Non-pigmented ciliary epithelial cell (primary cell): ENCODE data around the gene RPS6KA4.
"Not testable (repeated sequence)": the region's sequence is repeated elsewhere in the genome, so short reads cannot be mapped to it uniquely, and the experiment has no call there.

Experiments
- DNase-seq: peaks from one replicate; pipeline ENCODE4 v3.0.0-alpha.2; 2010; ENCODE audit warnings: low read depth

RPS6KA4 gene

GRCh38 chr11:64358907-64359711, at the start of gene RPS6KA4:
TSS of gene RPS6KA4 (plus strand) at chr11:64359162. CDS start at chr11:64359236, 74 bp downstream.
- DNase-seq = no peak

DNA sequence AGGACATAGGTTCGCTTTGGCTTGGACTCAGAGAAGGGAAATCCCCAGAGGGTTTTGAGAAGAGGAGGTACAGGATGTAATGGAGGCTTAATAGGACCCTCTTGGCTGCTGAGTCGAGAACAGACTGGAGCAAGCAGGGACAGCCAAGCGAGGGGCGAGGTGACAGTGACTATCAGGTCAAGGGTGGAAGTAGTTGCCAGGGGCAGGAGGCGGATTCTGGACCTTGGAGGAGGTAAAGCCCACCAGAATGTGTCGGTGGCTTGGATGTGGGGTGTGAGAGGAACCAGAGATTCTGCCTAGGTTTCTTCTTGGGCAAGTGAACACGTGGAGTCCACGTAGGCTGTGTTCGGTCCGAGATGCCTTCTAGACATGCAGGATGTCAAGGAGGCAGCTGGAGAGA, 46.0 kb upstream of the RPS6KA4 start:
- no peak for DNase-seq

GRCh38 chr11:64313491-64314145, 45.3 kb upstream of the RPS6KA4 start:
- DNase-seq = no peak

DNA sequence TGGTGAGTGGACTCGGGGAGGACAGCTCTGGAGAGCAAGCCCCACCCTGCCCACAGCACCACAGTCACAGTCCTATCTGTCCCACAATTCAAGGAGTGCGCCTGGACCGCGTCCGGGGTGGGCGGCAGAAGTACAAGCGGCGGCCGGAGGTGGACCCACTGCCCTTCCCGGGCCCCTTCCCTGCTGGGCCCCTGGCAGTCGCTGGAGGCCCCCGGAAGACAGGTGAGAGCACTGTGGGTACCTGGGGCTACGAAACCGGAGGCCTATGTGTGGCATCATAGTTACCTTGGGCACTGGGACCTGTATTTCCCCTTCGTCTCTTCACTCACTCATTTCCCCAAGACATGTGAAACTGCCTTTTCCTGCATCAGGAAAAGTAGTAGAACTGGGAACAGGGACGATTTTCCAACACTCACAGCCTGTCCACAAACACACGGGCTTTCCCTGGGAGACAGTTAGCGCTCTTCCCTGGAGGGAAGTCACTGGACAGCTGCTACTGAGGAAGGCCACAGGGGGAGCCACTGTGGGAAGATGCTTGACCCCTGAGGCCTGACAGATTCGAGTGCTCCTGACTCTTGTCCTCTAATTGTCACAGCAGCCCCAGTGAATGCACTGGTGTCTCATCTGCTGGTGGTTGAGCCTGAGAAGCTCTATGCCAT, 44.7 kb upstream of the RPS6KA4 start:
- no peak for DNase-seq

DNA sequence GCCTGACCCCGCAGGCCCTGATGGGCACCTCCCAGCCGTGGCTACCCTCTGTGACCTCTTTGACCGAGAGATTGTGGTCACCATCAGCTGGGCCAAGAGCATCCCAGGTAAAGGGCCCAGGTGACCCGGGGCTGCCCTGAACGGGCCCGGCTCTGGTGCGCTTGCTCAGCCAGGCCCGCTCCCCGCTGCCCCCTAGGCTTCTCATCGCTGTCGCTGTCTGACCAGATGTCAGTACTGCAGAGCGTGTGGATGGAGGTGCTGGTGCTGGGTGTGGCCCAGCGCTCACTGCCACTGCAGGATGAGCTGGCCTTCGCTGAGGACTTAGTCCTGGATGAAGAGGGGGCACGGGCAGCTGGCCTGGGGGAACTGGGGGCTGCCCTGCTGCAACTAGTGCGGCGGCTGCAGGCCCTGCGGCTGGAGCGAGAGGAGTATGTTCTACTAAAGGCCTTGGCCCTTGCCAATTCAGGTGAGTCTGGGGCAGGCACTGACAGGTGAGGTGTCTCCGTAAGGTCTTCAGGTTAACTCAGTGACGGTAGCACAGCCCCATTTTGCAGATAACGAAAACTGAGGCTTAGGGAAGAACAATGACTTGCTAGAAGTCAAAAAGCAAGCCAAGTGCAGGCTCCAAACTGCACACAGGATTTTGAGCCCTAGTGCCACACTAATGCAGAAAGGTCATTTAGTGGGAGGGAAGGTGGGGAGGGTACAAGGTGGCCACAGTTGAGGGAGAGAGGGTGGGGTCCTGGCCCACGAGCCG, 44.0 kb upstream of the RPS6KA4 start:
- no peak for DNase-seq

- DNase-seq = not testable (repeated sequence)
Measured at GRCh38 chr11:64315667-64316526, 43.1 kb upstream of the RPS6KA4 start.

- DNase-seq = no peak
Measured at GRCh38 chr11:64316672-64317324, 42.2 kb upstream of the RPS6KA4 start.

- DNase-seq = peak; percentile 91
Measured at GRCh38 chr11:64317325-64317960, 41.5 kb upstream of the RPS6KA4 start, which contains the start of gene TRMT112. TSS of gene TRMT112 (minus strand) at chr11:64317559. CDS start at chr11:64317526, 33 bp downstream.

- peak; percentile 71 for DNase-seq
Measured at GRCh38 chr11:64317961-64318765, 40.8 kb upstream of the RPS6KA4 start, which contains the start of gene PRDX5. TSS of gene PRDX5 (plus strand) at chr11:64318121. CDS start at chr11:64318216, 95 bp downstream.

DNA sequence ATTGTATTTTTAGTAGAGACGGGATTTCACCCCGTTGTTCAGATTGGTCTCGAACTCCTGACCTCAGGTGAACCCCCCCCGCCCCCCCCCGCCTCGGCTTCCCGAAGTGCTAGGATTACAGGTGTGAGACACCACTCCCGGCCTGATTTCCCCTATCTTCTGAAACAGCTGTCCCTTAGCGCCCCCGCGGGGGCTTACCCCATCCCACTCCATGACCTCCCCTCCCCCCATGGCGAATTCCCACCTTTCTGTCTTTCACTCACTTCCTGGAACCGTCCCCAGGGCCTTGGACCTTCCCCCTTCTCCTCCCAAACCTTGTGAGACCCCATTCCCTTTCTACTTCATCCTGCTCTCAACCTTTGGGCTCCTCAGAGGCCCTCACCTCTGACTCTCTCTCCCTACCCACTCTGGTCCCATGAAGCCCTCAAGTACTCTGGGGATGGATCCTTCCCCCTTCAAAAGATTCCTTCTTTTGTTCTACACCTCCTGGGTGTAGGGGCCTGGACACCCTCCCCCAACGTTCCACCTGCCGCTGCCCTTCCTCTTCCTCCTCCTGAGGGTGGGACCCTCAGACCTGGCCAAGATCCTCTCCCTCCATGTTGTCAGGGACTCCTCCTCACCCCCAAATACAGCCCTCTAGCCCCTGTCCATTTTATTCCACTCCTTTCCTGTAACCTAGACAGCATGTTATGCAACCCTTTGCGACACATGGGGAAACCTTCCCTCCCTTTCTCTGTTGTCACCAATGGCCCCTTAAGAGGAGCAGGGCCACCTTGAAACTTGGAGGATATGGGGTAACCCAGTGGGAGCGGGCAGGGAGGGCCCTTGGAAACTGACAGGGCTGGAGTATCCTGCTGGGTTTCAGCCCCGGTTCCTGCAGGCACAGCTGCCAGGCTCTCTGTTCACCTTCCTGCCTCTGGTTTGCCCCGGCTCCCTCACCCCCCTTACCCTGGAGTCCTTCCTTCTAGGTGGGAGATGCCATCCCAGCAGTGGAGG, 39.9 kb upstream of the RPS6KA4 start:
- DNase-seq = no peak

DNA sequence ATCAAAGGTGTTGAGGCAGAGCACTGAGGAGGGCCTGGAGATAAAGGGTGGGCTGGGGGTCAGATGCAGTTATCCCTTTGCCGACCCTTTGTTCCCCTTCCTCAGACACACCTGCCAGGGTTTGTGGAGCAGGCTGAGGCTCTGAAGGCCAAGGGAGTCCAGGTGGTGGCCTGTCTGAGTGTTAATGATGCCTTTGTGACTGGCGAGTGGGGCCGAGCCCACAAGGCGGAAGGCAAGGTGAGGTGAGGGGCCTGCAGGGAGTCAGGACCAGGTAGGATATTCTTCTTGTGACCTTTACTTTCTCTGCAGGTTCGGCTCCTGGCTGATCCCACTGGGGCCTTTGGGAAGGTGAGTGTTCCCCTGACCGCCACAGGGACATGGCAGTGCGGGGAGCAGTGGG, 38.4 kb upstream of the RPS6KA4 start:
- DNase-seq = no peak

- DNase-seq = no peak
Measured at GRCh38 chr11:64321026-64321425, 37.9 kb upstream of the RPS6KA4 start.

DNA sequence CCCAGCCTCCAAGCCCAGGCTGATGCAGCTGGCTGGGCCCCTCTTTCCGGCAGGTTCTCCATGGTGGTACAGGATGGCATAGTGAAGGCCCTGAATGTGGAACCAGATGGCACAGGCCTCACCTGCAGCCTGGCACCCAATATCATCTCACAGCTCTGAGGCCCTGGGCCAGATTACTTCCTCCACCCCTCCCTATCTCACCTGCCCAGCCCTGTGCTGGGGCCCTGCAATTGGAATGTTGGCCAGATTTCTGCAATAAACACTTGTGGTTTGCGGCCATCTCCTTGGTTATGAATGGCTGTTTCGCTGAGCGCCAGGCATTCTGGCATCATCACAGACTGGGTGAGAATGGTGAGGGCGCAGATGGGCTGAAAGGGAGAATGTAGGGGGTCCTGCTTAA, 37.4 kb upstream of the RPS6KA4 start:
- DNase-seq = no peak

DNA sequence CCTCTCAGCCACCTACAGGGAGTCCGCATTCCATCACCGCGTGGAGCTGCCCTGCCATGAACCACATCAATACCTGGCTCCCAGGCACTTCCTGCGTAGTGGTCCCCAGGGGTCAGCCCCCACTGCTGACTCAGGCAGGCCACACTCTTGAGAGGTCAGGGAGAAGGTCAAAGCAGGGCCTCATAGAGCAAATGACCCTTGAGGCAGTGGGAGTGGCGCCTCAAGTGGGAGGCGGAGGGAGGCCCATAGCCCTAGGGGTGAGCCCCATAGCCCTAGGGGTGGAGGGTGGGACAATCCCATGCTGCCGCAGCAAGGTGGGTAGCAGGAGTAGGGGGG, 36.1 kb upstream of the RPS6KA4 start:
- DNase-seq = no peak

DNA sequence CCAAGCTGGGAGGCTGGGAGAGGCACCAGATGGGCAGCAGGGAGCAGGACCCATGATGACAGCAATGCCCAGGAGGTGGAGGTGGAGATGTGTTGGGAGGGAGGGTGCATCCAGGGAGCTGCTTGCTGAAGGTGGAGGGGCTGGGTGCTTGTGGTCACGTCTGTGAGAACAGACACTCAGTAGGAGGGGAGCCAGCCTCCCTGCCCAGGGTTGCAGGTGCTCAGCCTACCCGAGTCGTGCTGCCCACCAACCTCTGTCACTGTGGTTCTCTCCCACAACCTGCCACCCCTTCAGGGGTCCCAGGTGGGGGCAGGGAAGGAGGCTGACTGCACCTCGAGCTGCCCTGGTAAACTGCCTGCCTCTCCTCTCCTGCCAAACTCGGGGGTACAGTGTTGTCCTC, 35.6 kb upstream of the RPS6KA4 start:
- no peak for DNase-seq

- DNase-seq = not testable (repeated sequence)
Measured at GRCh38 chr11:64323984-64324383, 35.0 kb upstream of the RPS6KA4 start.

DNA sequence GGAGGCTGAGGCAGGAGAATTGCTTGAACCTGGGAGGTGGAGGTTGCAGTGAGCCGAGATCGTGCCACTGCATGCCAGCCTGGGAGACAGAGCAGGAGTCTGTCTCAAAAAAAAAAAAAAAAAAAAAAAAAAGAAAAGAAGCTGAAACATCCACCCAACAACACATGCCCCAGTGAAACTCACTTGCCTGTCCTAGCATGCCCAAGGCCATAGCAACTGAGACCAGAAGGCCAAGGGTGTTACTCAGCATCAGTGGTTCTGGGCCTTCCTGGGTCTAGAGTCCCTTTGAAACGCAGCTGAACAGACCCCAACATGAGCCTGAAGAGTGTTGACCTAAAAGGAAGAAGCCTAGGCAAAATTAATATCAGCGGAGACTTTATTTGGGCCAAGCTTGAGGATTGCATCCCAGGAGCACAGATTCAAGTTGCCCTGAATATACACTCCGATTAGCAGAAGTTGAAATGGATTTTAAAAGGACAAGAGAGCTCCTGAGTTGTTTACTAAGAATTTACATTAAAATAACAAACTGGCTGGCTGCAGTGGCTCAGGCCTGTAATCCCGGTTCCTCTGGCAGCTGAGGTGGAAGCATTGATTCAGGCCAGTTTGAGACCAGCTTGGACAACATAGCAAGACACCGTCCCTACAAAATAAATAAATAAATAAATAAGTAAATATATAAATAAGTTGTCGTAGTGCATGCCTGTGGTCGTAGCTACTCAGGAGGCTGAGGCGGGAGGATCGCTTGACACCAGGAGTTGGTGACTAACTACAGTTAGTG, 34.1 kb upstream of the RPS6KA4 start:
- DNase-seq = no peak
